Stimulated activated naive CD4-positive, alpha-beta T cell (primary cell): ENCODE results near the gene HOXC6.
"Not testable (repeated sequence)": the region's sequence is repeated elsewhere in the genome, so short reads cannot be mapped to it uniquely, and the experiment has no call there.

Experiments used
- DNase-seq, 6 experiments: peaks; one replicate each; lab custom pipeline; 2025; lab: John Stamatoyannopoulos, UW

The HOXC6 gene

DNA sequence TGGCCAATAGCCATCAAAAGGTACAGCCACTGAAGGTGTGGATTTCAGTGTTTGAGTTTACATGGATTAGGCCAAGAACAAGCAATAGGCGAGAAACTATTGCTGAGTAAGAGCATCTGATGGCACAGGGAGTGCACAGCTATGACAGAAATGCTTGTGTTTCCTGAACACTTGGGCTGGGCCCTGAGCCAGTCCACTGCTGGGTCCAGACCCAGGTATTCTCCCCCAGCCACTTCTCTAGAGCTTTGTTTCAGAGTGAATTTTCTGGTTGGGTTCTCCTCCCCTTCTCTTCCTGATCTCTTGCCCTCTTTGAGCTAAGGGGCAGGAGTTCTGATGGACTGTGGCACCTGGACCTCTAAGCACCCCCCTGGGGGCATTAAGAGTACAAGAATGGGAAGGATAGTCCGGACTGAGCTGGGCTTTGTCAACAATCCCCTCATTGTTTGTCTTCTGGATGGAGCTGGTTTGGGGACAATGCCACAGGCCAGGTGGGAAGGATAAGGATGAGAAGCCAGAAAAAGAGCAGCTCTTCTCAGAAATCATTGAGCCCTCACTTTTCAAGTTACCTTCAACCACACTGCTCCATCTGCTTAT, 13.0 kb downstream of the HOXC6 start:
- no peak for DNase-seq

GRCh38 chr12:54042033-54042432, 13.8 kb downstream of the HOXC6 start:
- not testable (repeated sequence) for DNase-seq

DNA sequence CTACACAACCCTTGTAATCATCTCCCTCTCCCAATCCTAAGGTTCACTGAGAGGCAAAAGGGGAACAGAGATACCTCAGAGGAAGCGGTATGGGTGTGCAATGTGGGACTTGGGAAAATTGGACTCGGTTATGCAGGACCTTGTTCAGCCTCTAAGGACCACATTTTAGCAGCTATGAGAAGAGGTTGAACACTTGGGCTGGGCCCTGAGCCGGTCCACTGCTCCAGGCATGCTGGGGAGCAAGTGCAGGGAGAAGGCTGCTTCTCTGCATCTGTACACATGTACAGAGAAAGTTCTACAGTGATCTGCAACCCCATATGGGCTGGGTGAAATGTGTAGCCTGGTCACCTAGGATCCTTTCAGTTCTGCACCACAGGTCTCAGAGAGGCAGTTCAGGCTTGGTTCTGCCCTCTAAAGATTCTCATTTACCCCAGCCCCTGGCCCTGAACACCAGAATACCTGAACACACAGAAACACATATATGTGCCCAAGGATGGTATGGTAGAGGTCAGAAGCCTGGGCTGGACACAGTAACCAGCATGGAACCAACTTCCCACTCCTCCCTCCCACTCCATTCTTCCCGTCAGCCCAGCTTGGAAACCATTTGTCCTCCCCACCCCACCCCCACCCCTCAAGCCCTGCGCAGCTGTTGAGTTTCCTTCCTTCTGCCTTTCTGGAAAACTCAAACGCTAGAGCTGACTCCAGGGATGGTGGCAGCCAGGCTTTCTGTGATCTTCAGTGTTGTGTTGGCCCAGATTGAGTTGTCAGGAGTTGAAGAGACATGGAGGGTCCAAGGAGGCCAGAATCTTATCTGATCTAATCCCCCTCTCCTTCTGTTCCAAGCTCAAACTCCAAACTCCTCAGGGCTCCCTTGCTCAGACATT, 15.0 kb downstream of the HOXC6 start:
- DNase-seq = no peak

DNA sequence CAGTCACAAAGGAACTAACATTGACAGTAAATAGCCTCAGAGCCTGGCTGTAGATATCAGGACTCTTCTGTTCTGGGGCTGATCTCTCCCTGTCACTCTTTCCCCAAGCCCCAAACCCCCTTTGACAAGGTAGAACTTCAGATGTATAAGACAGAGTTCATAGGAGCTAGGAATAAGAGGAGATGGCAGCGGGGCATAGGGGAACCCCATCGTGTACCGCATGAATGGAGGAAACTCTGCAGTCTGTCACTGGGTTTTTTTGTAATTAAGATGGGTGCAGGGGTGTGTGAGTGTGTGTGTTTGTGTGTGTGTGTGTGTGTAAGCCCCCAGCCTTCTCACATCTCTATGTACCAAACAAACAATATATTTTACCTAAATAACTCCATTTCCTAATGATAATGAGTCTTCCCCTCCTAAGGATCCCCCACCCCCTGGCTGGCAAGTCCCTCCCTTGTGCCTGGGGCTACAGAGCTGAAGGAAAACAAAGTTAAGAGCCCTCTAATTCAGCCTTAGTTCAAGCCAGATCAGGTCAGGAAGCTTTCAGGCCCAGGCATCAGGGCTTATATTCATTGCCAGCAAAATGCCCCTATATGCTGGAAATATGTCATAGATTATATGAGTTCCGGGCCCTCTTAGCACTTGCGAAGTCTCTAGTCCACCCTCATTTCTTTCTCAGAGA, 16.3 kb downstream of the HOXC6 start:
- no peak for DNase-seq

DNA sequence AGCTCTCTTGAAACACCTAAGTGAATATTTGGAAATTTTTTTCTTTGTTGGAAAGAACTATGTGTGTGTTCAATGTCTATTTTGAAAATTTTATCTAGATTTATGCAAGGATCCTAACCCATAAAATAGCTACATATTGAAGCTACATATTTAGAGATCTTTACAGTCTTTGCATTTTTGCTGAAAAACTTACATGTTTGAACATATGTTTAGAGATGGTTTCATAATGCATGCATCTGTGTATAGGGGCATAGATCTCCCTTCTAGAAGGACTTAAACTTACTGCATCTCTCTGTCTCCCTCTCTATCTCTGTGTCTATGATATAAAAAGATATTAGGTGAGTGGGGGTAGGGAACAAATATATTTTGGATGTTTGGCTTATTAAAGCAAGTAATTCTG, 17.2 kb downstream of the HOXC6 start:
- DNase-seq = no peak

DNA sequence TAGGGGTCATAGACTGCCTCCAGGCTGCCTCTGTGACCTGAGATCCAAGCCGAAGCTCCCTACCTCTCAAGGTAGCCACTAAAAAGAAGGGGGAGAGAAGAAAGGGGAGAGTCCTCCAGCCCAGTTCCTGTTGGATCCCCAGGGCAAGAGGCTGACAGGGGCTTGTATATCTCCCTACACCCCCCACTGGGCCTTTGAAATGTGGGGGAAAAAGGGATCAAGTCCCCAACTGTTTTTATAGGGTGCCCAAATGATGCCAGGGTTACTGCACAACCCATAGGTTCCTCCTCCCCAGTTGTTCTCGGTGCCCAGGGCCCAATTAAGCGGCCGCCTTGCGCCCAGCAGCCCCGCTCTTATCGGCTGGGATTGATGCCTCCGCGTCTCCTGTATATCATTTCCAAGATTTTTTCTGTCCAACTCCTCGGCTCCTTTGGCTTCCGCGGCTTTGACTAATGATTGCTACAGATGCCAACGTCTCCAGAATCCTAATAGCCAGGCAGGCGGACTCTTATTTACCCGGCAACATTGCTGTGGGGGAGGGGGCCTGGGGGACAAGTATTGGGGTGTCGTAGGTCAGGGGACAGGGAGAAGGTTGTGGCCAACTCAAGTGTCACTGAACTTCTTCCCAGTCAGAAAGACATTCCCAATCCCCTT, 17.8 kb downstream of the HOXC6 start:
- no peak for DNase-seq

DNA sequence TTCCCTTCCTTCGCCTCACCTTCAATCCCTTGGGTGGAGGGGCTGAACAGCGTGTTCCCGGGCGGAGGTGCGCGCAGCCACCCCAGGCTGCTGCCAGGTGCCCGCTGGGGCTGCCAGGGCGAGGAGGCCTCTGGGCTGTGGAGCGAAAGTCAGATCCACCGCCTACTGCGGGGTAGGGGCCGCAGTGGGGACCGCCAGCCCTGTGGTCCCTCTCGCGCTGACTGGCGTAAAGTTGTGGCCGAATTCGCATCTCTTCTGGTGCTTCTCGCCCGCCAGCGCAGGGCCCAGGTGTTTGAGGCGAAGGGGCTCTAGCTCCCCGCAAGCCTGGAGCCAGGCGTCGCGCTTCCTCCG, 18.5 kb downstream of the HOXC6 start:
- DNase-seq = no peak

DNA sequence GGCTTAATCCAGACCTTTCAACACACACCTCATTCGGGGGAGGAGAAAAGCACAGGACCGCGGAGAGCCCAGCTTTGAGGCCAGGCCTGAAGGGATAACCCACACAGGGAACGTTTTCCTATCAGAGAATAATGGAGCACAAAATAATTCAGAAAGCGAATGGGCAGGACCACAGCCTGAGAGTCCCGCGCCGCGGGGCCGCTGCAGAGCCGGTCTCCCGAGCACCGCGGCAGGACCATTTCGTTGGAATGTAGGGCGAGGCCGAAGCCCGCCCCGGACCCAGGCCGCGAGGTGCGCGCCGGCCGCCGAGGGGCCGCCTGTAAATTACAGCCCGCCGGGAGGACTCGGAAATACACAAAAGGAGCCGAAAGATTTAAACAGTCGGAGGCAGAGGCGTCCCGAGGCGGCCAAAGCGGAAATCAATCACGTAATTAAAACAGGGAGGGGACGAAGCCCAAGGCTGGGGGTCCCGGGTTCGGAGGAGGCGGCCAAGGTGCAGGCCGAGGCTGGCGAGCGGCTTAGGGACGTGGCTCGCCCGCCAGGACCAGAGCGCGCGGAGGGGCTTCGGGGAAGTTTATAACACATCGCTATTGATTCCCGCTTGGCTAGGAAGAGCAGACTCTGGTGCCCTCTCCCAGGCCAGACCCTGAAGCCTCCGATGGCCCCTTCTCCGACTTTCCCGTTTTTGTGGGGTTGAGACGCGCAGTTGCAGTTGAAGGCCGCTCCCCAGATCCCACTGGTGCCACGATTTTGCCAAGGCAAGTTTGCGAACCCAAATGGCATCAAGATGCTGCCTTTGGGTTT, 19.1 kb downstream of the HOXC6 start:
- DNase-seq = peak in 1 of 6 experiments; percentile 28

DNA sequence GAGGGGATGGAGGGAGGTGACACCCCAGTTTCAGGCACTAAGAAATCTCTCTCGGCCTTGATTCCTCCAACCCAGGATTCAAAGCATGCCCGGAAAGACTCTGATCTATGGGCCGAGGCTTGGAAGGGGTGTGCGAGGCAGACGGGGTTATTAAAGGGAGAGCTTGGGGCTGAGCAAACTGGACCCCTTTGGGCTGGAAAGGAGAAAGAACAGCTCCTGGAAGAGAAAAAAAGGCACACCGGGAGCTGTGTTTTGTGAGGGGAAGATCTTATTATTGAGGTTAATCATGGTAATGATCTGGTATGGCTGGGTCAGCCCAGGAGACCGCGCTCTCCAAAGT, 19.7 kb downstream of the HOXC6 start:
- DNase-seq = no peak

DNA sequence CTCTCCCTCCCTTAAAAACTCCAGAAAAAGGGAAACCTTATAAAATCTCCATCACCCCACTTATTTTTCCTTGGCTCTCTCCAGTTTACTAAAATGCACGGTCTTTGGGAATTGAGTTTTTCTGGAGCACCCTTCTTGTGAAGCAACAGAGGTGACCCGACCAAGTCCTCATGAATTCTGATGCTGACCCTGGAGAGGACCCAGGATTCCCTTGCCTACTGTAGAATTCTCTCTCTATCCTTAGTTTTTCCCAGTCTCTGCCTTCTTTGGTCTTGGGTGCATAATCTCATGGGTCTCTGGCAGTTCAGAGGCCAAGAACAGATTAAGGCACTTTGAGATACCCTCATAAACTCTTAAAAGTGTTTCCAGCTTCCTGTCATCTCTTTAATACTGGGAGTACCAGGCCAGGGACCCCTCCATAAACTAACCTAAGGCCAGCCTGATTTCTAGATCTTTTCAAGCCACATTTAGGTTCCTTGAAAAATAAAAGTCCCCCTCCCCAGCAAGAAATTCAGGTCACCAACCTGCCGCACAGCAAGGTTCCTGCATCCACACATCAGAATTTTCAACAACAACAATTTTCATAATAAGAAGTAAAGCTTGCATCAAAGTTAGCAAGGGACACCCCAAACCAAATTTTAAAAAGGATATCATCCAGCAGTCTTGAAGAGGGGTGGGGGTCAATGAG, 20.3 kb downstream of the HOXC6 start:
- no peak for DNase-seq

- no peak for DNase-seq
Observed at GRCh38 chr12:54049108-54049507, 20.9 kb downstream of the HOXC6 start.

- DNase-seq = no peak
Observed at GRCh38 chr12:54050482-54050810, 22.2 kb downstream of the HOXC6 start.

DNA sequence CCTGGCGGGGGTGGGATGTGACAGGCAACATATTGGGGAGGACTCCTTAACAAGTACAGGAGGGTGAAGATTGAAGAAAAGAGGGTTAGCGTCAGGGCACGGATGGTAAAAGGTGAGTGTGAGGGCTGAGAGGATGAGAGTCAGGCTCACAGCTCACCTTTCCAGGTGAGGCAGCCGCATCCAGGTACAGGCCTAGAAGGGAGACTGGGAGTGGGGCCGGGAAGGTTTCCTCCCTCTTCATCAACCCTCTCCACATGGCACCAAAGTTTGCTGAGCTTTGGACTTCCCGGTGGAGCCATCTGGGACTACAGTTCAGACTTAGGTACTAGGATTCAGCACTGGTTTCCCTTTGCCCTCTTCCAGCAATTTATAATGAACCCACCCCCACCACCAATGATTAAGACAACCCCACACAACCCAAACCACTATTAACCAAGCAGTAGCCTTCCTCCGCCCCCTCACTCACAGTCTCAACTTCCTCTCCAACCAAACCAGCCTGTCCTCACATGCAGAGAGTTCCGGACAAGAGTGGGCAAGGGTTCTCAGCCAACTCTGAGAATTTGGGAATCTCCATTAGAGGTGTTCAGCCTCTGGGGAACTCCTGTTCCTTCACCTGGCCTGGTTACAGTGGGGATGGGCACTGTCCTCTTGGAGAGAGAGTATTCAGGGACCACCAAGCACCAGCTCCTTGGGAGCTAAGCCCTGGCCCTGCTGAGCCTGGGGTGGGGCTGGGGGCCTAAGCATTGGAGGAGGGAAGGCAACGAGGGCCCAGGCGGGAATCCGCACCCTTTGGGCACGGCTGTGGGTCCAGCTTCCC, 23.0 kb downstream of the HOXC6 start:
- DNase-seq = no peak

DNA sequence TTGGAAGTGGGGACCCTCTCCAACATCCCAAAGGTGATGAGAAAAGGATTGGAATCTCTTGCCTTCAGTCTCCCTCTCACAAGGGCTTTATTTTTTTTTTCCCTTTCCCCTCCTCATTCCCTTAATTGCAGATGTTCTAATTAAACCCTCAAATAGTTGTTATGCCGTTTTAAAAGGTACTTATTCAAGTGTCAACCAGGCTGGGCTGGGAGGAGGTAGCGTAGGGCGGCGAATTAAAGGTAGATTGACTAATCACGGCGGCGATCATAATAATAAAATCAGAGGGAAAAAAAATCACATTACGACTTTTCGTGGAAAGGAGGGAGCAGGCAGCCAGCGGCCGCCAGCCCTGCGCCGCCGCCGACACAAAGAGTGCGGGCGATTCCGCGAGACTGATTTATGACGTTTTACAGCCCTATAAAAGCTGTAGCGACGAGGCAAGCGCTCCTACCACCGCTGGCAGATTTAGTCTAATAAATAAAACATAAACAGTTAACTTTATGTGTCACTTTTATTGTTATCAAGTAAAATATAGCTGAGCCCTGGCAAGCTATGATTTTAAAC, 23.7 kb downstream of the HOXC6 start:
- no peak for DNase-seq

DNA sequence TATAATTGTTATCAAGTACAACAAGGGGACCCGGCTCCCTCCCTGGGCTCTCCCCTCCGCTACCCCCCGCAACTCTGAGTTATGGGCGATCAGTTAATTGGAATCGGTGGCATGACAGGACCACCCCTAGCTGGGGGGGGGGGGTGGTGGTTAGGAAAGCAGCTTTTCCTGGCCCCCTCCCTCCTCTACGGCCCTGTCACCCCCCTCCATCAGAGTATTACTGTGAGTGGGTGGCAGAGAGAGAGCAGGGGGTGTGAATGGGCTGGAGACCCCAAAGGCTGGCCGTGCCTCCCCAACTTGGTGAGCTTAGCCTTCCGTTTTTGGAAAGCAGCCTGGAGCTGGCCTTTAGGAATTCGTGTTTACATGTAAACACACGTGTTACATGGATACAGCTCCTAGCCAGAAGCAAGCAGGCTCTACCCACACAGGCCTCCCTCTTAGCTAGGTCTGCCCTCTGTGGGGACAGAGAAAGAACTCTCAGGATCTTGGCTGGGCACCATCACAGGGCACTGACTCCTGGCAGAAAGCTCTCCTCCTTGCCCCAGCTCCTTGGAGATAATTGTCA, 24.3 kb downstream of the HOXC6 start:
- DNase-seq = no peak

DNA sequence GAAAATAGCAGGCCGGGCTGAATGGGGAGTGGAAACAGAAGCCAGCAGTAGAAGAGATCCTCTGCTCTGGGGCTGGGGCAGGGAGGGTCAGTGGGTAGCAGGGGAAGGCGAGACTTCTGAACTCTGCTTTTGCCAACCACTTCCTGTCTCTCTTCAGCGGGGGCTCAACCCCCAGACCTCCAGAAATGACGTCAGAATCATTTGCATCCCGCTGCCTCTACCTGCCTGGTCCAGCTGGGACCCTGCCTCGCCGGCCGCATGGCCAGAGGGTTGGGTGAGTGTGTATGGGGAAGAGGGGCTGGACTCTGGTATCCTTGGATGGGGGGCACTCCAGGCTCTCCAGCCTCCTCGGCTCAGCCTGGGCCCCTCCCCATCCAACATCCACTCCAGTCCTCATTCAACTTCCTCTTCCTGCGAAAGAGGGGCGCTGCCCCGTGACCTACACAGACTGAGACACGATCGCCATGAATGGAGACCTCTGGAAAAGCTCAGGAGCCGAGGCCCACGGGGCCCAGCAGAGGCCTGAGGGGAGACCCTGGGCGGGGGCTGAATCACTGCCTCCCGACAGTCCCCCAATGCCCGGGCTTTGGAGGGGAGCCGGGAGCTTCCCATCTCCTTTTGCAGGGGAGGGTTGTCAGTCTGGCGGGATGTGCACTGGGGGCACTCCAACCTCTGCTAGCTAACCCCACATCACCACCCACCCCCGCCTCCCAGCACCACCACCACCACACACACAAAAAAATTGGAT, 24.9 kb downstream of the HOXC6 start:
- no peak for DNase-seq

DNA sequence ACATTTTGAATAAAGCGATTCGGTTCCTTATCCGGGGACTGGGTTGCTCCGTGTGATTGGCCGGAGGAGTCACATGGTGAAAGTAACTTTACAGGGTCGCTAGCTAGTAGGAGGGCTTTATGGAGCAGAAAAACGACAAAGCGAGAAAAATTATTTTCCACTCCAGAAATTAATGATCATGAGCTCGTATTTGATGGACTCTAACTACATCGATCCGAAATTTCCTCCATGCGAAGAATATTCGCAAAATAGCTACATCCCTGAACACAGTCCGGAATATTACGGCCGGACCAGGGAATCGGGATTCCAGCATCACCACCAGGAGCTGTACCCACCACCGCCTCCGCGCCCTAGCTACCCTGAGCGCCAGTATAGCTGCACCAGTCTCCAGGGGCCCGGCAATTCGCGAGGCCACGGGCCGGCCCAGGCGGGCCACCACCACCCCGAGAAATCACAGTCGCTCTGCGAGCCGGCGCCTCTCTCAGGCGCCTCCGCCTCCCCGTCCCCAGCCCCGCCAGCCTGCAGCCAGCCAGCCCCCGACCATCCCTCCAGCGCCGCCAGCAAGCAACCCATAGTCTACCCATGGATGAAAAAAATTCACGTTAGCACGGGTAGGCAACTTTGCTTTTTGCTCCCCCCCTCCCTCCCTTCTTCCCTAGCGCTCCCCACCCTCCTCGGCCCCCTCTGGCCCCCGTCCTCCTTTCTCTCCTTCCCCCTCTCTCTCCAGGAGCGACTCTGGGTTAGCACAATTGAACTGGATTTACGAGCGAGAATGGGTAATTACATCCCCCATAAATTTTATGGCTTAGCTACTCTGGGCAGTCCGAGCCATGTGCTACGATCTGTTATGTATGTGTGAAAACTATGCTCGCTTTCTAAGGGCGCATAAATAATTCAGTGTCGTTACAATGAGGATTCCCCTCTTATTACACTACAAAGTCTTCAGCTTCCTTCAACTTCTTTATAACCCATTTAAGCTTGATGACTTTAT, 25.8 kb downstream of the HOXC6 start, which contains the start of gene HOXC4:
Gene HOXC4, plus strand, starts transcription at position 85 of the 991 bp plus-strand sequence. Its CDS starts 88 bp downstream, at position 173.
- no peak for DNase-seq

GRCh38 chr12:54054742-54055194, 26.5 kb downstream of the HOXC6 start:
- no peak for DNase-seq
